Natural killer cell (primary cell): ENCODE measurements around the gene HIRIP3. TPM values are rescaled to one million over a fixed set of nuclear protein-coding genes. Genes with fewer than 3 reads are reported as not detected.

Source experiments
- ATAC-seq, 3 donors: fragments of 150-1000 bp in 2 of 3; fragments of 200-7000 bp in 1 of 3; cut with Tn5 transposase; 1 replicate in 1 of 3; 2 replicates in 2 of 3; pipeline ENCODE4 v1.10.0; 2021; ENCODE audit warnings: mild to moderate bottlenecking in 2 of 3, moderate library complexity in 2 of 3
- DNase-seq, 2 donors: peaks; one replicate each; pipeline versions ENCODE4 v3.0.0 to v3.0.0-alpha.2; 2013 to 2021; ENCODE audit warnings: mixed read lengths in 1 of 2
- H3K27ac ChIP-seq: one replicate; pipeline ENCODE4 v1.5.1; 2013; ENCODE audit warnings: mild to moderate bottlenecking, low read length
- H3K27me3 ChIP-seq: one replicate; pipeline ENCODE4 v1.6.1; 2013; ENCODE audit warnings: low read length; ENCODE audit not compliant: control insufficient read depth, insufficient read depth
- H3K36me3 ChIP-seq: one replicate; pipeline ENCODE4 v1.6.1; 2013; ENCODE audit warnings: low read length; ENCODE audit not compliant: control insufficient read depth, insufficient read depth
- H3K4me1 ChIP-seq: one replicate; pipeline ENCODE4 v1.6.1; 2013; ENCODE audit warnings: low read length; ENCODE audit not compliant: control insufficient read depth, insufficient read depth
- H3K4me3 ChIP-seq: one replicate; pipeline ENCODE4 v1.5.1; 2013; ENCODE audit warnings: low read length
- H3K9me3 ChIP-seq: one replicate; pipeline ENCODE4 v1.6.1; 2013; ENCODE audit warnings: low read length; ENCODE audit not compliant: control insufficient read depth, insufficient read depth
- H3K27ac Mint-ChIP-seq, 2 donors: one replicate each; pipeline ENCODE4 v1.8.0; 2022; ENCODE audit warnings: mild to moderate bottlenecking in 2 of 2, mixed read lengths in 2 of 2, moderate library complexity in 1 of 2
- H3K27me3 Mint-ChIP-seq, 2 donors: one replicate each; pipeline ENCODE4 v1.8.0; 2022; ENCODE audit warnings: low read depth in 2 of 2, mixed read lengths in 2 of 2
- H3K36me3 Mint-ChIP-seq: one replicate; pipeline ENCODE4 v1.8.0; 2022; ENCODE audit warnings: mixed read lengths
- H3K4me1 Mint-ChIP-seq, 2 donors: one replicate each; pipeline ENCODE4 v1.8.0; 2022; ENCODE audit warnings: mixed read lengths in 2 of 2
- H3K4me3 Mint-ChIP-seq: one replicate; pipeline ENCODE4 v1.8.0; 2022; ENCODE audit warnings: mild to moderate bottlenecking, moderate library complexity, mixed read lengths
- H3K9me3 Mint-ChIP-seq, 2 donors: one replicate each; pipeline ENCODE4 v1.8.0; 2022; ENCODE audit warnings: mixed read lengths in 2 of 2
- WGBS: methylation state at CpG from one replicate; pipeline ENCODE4 v1.1.7; 2013; ENCODE audit warnings: missing lambda C conversion rate; ENCODE audit not compliant: insufficient coverage; 5-methylcytosine and 5-hydroxymethylcytosine counted together
- intact Hi-C: fragments of 100-400 bp; cut with micrococcal nuclease; formaldehyde crosslinking; loops from one replicate; pipeline ENCODE4 v1.14.2; 2022
- total RNA-seq, 4 donors: library from RNA; stranded (reverse); fragments of 120-200 nt in 1 of 4; gene quantifications; one replicate each; pipeline versions ENCODE4 v1.2.3 to v1.2.4, GENCODE V29; 2013 to 2022
- TF ChIP-seq, protein P1 (sequence below): fragments of 200-600 bp; IDR thresholded peaks from one replicate; pipeline ENCODE4 v1.8.0; 2022; ENCODE audit warnings: antibody characterized with exemption

HIRIP3 gene
- total RNA-seq, 3 donors from 2014 or later (not counting 1 experiment from before 2014, with no cell fraction given) = 11.1 to 13.4 (median 12.7) TPM

DNA sequence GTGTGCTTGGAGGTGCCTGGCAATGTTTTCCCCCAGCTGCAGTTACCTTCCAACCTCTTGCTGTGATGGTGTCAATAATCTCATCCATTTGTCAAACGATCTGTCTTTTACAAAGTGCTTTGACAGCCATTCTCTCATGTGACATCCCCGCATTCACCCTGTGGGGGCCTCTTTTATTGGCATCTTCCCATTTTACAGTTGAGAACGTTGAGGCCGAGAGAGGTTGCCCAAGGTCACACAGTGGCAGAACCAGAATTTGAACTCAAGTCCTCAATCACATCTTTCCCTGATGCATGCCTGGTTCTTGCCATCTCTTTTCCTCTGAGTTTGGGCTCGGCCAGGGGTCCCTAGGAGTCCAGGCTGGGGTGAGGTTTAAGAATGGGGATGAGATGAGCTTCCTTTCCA, 20.3 kb downstream of the HIRIP3 start:
- peak overlapping the region; percentile 6 for H3K27ac ChIP-seq
- no peak for DNase-seq
- H3K4me3 Mint-ChIP-seq = peak overlapping the region; percentile 95
- WGBS = 74% methylated on average over 5 of the region's 5 CpGs
- no peak overlapping the region for H3K4me3 ChIP-seq
- H3K27ac Mint-ChIP-seq = peak overlapping the region; percentile 64 to 96
- no peaks in the 10 kb centered on the region for H3K27me3 Mint-ChIP-seq
- TF ChIP-seq, protein P1, sequence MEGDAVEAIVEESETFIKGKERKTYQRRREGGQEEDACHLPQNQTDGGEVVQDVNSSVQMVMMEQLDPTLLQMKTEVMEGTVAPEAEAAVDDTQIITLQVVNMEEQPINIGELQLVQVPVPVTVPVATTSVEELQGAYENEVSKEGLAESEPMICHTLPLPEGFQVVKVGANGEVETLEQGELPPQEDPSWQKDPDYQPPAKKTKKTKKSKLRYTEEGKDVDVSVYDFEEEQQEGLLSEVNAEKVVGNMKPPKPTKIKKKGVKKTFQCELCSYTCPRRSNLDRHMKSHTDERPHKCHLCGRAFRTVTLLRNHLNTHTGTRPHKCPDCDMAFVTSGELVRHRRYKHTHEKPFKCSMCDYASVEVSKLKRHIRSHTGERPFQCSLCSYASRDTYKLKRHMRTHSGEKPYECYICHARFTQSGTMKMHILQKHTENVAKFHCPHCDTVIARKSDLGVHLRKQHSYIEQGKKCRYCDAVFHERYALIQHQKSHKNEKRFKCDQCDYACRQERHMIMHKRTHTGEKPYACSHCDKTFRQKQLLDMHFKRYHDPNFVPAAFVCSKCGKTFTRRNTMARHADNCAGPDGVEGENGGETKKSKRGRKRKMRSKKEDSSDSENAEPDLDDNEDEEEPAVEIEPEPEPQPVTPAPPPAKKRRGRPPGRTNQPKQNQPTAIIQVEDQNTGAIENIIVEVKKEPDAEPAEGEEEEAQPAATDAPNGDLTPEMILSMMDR = no peak
- no peaks in the 10 kb centered on the region for H3K9me3 Mint-ChIP-seq
- intact Hi-C loops = no loop called here
- H3K4me1 Mint-ChIP-seq = peaks cover 26 to 52% of the 10 kb centered on the region in 2 donors
- H3K36me3 Mint-ChIP-seq = peaks cover 1% of the 10 kb centered on the region
- no peaks in the 10 kb centered on the region for H3K9me3 ChIP-seq
- no peak for ATAC-seq
- peaks cover 30% of the 10 kb centered on the region for H3K4me1 ChIP-seq
- H3K36me3 ChIP-seq = peaks cover 19% of the 10 kb centered on the region
- H3K27me3 ChIP-seq = no peaks in the 10 kb centered on the region

DNA sequence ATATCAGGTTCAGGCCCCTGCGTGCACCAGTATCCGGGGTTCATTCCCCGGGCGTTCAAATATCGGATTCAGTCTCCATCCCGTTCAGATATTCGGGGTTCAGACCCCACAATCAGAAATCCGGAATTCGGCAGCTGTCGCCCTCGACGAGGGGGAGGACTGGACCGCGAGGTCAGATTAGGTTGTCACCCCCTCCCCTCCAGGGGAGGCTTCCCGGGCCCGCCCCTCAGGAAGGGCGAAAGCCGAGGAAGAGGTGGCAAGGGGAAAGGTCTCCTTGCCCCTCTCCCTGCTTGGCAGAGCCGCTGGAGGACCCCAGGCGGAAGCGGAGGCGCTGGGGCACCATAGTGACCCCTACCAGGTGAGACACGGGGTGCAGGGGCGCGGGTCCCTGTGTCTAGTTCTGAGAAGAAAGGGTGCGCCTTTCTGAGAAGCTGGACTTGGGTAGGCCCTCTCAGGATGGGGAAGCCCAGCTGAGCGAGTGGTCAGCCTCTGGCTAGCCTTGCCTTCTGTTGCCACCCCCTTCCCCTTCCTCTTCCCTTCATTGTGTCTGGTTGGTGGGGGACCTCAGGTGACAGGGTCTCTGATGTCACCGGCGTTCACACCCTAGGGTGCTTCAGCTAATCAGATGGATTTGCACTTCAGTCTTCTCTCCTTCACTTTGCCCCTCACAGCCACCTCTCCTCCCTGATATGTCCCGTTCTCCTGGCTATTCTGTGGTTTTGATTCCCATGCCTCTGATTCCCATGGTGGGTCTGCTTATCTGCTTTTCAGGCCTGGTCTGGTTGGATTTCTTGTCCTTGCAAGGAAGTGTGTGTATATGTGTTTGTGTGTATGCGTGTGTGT, 20.9 kb downstream of the HIRIP3 start:
- Mint-ChIP-seq H3K27ac (peak overlapping the region; percentile 64 to 96), H3K36me3 (no peaks in the 10 kb centered on the region), H3K27me3 (no peaks in the 10 kb centered on the region), H3K9me3 (no peaks in the 10 kb centered on the region), H3K4me1 (peaks cover 26 to 52% of the 10 kb centered on the region in 2 donors), H3K4me3 (peak overlapping the region; percentile 95)
- 2% methylated on average over 29 of the region's 31 CpGs for WGBS
- peak in 2 of 3 donors; percentile 7 to 9 for ATAC-seq
- H3K9me3 ChIP-seq = no peaks in the 10 kb centered on the region
- H3K4me1 ChIP-seq = peaks cover 30% of the 10 kb centered on the region
- TF ChIP-seq, protein P1 = no peak
- peak overlapping the region; percentile 84 for H3K4me3 ChIP-seq
- intact Hi-C loops = loop anchor here (5.0 kb wide), 1 partner anchor 167 kb away; the partner anchor contains the start of gene MAZ
- H3K27ac ChIP-seq = peak overlapping the region; percentile 71
- no peaks in the 10 kb centered on the region for H3K27me3 ChIP-seq
- H3K36me3 ChIP-seq = peaks cover 16% of the 10 kb centered on the region
- peak in 1 of 2 donors; percentile 53 for DNase-seq

DNA sequence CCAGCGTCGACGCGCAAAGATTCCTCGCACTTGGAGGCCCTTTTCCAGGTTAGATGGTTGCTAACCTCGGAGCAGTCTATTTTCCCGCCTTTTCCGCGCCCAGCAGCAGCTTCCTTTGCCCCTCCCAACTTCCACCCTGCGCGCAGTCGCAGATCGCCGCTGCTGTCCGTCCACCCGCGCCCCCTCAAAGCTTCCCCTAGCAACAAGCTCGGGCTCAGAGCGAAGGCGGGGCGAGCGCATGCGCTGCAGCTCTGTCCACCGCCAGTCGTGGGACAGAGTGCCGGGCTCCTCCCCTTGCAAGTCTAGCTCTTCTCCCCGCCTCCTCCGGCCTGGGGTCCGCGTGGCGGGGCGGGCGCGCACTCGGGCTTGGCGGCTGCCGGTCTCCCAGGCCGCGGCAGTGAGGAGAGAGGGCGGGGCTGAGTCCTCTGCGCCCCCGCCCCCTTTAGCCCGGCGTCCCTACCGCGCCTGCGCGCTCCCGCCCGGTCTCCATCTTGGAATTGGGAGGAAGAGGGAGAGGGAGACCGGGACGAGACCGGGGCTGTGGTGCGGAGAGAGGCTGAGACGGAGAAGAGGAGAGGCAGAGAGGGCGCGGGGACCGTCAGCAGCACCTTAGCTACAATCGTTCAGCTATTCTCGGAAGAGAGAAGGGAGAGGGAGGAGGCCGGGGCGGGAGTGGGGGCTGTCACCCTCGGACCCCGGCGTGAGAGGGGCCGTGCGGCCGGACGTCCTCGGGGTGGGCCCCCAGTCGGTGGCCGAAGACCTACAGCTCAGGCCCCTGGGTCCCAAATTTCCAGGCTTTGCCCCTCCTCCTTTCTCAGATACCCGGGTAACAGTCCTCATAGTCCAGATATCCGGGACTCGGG, 21.8 kb downstream of the HIRIP3 start, which contains the start of gene TAOK2:
TAOK2 (plus strand) TSS at position 485 of the 863 bp plus-strand sequence. CDS start 3,905 bp downstream, outside the sequence.
- Histone ChIP-seq H3K4me1 (peaks cover 30% of the 10 kb centered on the region), H3K27ac (peak within 1 kb of the TSS; percentile 71), H3K36me3 (peaks cover 8% of the 10 kb centered on the region), H3K9me3 (no peaks in the 10 kb centered on the region), H3K27me3 (no peaks in the 10 kb centered on the region), H3K4me3 (peak within 1 kb of the TSS; percentile 84)
- no peaks in the 10 kb centered on the region for H3K27me3 Mint-ChIP-seq
- TF ChIP-seq, protein P1 = no peak
- peak; percentile 97 to 99 (median 97) for ATAC-seq
- 4% methylated on average over 75 of the region's 75 CpGs for WGBS
- H3K36me3 Mint-ChIP-seq = peaks cover 3% of the 10 kb centered on the region
- peaks cover 28 to 52% of the 10 kb centered on the region in 2 donors for H3K4me1 Mint-ChIP-seq
- peak within 1 kb of the TSS; percentile 64 to 96 for H3K27ac Mint-ChIP-seq
- no peaks in the 10 kb centered on the region for H3K9me3 Mint-ChIP-seq
- peak; percentile 93 to 96 for DNase-seq
- peak within 1 kb of the TSS; percentile 95 for H3K4me3 Mint-ChIP-seq
- intact Hi-C loops = loop anchor here (1.0 to 5.0 kb wide), 4 partner anchors 12 to 166 kb away; partner anchors contain the start of genes INO80E, KCTD13 and MAZ
